ENCODE measurements around the gene MDFIC. TPM values are rescaled to one million over a fixed set of nuclear protein-coding genes. Genes with fewer than 3 reads are reported as not detected.

Gene MDFIC
- total RNA-seq, 1 experiment from 2014 or later: not detected

GRCh38 chr7:114890561-114890960 lies 31.3 kb upstream of the MDFIC start:
- H3K4me2 ChIP-seq (ENCODE audit: low read depth, low read length, poor library complexity, severe bottlenecking): no peak overlapping the region
- no peak overlapping the region for H3K27ac ChIP-seq (ENCODE audit: low read length)
- H3K4me1 ChIP-seq (ENCODE audit: low read length): no peaks in the 10 kb centered on the region
- no peaks in the 10 kb centered on the region for H3K79me2 ChIP-seq (ENCODE audit: low read length)
- H3K9ac ChIP-seq (ENCODE audit: low read length): no peak overlapping the region
- no peaks in the 10 kb centered on the region for H3K36me3 ChIP-seq (ENCODE audit: insufficient read depth, low read length)
- no peaks in the 10 kb centered on the region for H3K9me2 ChIP-seq (replicated peaks; ENCODE audit: insufficient read depth, low read length)
- H3K27me3 ChIP-seq (ENCODE audit: low read length): no peaks in the 10 kb centered on the region
- H3K9me3 ChIP-seq (ENCODE audit: low read length): no peaks in the 10 kb centered on the region; the same call in none of the 2 replicates
- H2AFZ ChIP-seq (ENCODE audit: low read length): no peak overlapping the region
- no peaks in the 10 kb centered on the region for H4K20me1 ChIP-seq (ENCODE audit: insufficient read depth, low read depth, low read length)
- DNase-seq: no peak
- no peak overlapping the region for H3K4me3 ChIP-seq (ENCODE audit: low read length)

DNA sequence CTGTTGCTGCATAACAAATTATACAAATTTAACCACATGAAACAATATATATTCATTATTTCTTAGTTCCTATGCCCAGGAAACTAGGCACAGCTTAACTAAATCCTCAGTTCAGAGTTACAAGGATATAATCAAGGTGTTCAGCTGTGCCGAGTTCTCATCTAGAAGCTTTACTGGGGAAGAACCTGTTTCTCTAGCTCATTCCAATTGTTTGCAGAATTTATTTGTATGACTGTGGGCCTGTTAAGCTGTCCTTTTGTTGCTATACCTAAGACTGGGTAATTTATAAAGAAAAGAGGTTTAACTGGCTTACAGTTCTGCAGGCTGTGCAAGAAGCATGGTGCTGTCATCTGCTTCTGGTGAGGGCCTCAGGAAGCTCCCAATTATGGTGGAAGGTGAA lies 21.8 kb upstream of the MDFIC start:
- H3K4me3 ChIP-seq (ENCODE audit: low read length): no peak overlapping the region
- H2AFZ ChIP-seq (ENCODE audit: low read length): no peak overlapping the region
- no peak overlapping the region for H3K4me2 ChIP-seq (ENCODE audit: low read depth, low read length, poor library complexity, severe bottlenecking)
- peaks cover 21% of the 10 kb centered on the region for H3K9me3 ChIP-seq (ENCODE audit: low read length)
- DNase-seq: no peak
- no peaks in the 10 kb centered on the region for H3K27me3 ChIP-seq (ENCODE audit: low read length)
- no peaks in the 10 kb centered on the region for H3K4me1 ChIP-seq (ENCODE audit: low read length)
- H3K9ac ChIP-seq (ENCODE audit: low read length): no peak overlapping the region
- H3K27ac ChIP-seq (ENCODE audit: low read length): no peak overlapping the region
- no peaks in the 10 kb centered on the region for H3K9me2 ChIP-seq (replicated peaks; ENCODE audit: insufficient read depth, low read length)
- no peaks in the 10 kb centered on the region for H3K36me3 ChIP-seq (ENCODE audit: insufficient read depth, low read length)
- H3K79me2 ChIP-seq (ENCODE audit: low read length): no peaks in the 10 kb centered on the region
- H4K20me1 ChIP-seq (ENCODE audit: insufficient read depth, low read depth, low read length): no peaks in the 10 kb centered on the region

DNA sequence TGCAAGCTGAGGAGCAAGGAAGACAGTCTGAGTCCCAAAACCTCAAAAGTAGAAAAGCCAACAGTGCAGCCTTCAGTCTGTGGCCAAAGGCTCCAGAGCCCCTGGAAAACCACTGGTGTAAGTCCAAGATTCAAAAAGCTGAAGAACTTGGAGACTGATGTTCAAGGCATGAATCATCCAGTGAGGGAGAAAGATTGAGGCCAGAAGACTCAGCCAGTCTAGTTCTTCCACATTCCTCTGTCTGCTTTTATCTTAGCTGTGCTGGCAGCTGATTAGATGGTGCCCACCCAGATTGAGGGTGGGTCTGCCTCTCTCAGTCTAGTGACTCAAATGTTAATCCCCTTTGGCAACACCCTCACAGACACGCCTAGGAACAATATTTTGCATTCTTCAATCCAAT lies 20.1 kb upstream of the MDFIC start:
- no peaks in the 10 kb centered on the region for H3K9me2 ChIP-seq (replicated peaks; ENCODE audit: insufficient read depth, low read length)
- no peaks in the 10 kb centered on the region for H3K27me3 ChIP-seq (ENCODE audit: low read length)
- no peak overlapping the region for H3K9ac ChIP-seq (ENCODE audit: low read length)
- no peak overlapping the region for H3K4me3 ChIP-seq (ENCODE audit: low read length)
- no peaks in the 10 kb centered on the region for H4K20me1 ChIP-seq (ENCODE audit: insufficient read depth, low read depth, low read length)
- no peaks in the 10 kb centered on the region for H3K79me2 ChIP-seq (ENCODE audit: low read length)
- H2AFZ ChIP-seq (ENCODE audit: low read length): no peak overlapping the region
- no peaks in the 10 kb centered on the region for H3K36me3 ChIP-seq (ENCODE audit: insufficient read depth, low read length)
- DNase-seq: no peak
- H3K27ac ChIP-seq (ENCODE audit: low read length): no peak overlapping the region
- no peak overlapping the region for H3K4me2 ChIP-seq (ENCODE audit: low read depth, low read length, poor library complexity, severe bottlenecking)
- H3K9me3 ChIP-seq (ENCODE audit: low read length): peaks cover 23% of the 10 kb centered on the region
- no peaks in the 10 kb centered on the region for H3K4me1 ChIP-seq (ENCODE audit: low read length)

GRCh38 chr7:114903131-114903530 lies 18.8 kb upstream of the MDFIC start:
- no peaks in the 10 kb centered on the region for H3K27me3 ChIP-seq (ENCODE audit: low read length)
- no peaks in the 10 kb centered on the region for H3K9me2 ChIP-seq (replicated peaks; ENCODE audit: insufficient read depth, low read length)
- H3K79me2 ChIP-seq (ENCODE audit: low read length): no peaks in the 10 kb centered on the region
- H3K4me1 ChIP-seq (ENCODE audit: low read length): no peaks in the 10 kb centered on the region
- H3K4me2 ChIP-seq (ENCODE audit: low read depth, low read length, poor library complexity, severe bottlenecking): no peak overlapping the region
- DNase-seq: no peak
- no peak overlapping the region for H3K9ac ChIP-seq (ENCODE audit: low read length)
- no peak overlapping the region for H3K27ac ChIP-seq (ENCODE audit: low read length)
- H3K36me3 ChIP-seq (ENCODE audit: insufficient read depth, low read length): no peaks in the 10 kb centered on the region
- no peak overlapping the region for H2AFZ ChIP-seq (ENCODE audit: low read length)
- H3K9me3 ChIP-seq (ENCODE audit: low read length): peaks cover 14% of the 10 kb centered on the region
- H3K4me3 ChIP-seq (ENCODE audit: low read length): no peak overlapping the region
- no peaks in the 10 kb centered on the region for H4K20me1 ChIP-seq (ENCODE audit: insufficient read depth, low read depth, low read length)

DNA sequence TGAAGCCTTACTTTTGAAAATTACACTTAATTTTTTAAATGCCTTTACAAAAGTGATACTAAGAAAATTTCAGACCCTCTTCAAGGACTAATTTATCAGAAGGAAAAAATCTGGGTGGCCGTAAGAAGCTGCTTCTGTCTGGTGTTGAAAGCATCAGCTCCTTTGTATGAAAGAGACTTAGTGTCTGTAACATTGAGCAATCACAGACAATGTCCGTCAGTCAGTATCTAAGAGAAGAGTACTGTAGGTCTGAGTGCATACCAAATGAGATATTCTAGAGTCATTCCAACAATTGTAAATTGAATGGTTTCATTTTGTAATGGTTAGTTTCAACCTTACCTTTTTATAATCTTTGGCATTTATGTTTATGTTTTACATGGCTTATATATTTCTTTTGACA lies 11.1 kb upstream of the MDFIC start:
- Histone ChIP-seq H3K36me3 (ENCODE audit: insufficient read depth, low read length) (no peaks in the 10 kb centered on the region), H3K27me3 (ENCODE audit: low read length) (no peaks in the 10 kb centered on the region), H3K4me3 (ENCODE audit: low read length) (no peak overlapping the region), H4K20me1 (ENCODE audit: insufficient read depth, low read depth, low read length) (no peaks in the 10 kb centered on the region), H2AFZ (ENCODE audit: low read length) (no peak overlapping the region), H3K4me1 (ENCODE audit: low read length) (no peaks in the 10 kb centered on the region), H3K9me2 (replicated peaks; ENCODE audit: insufficient read depth, low read length) (no peaks in the 10 kb centered on the region), H3K9me3 (ENCODE audit: low read length) (peaks cover 7% of the 10 kb centered on the region), H3K27ac (ENCODE audit: low read length) (no peak overlapping the region), H3K9ac (ENCODE audit: low read length) (no peak overlapping the region), H3K4me2 (ENCODE audit: low read depth, low read length, poor library complexity, severe bottlenecking) (no peak overlapping the region), H3K79me2 (ENCODE audit: low read length) (no peaks in the 10 kb centered on the region)
- no peak for DNase-seq

- no peak for DNase-seq
- Histone ChIP-seq H3K4me3 (ENCODE audit: low read length) (no peak overlapping the region), H3K27me3 (ENCODE audit: low read length) (no peaks in the 10 kb centered on the region), H3K79me2 (ENCODE audit: low read length) (no peaks in the 10 kb centered on the region), H3K9me2 (replicated peaks; ENCODE audit: insufficient read depth, low read length) (no peaks in the 10 kb centered on the region), H3K9ac (ENCODE audit: low read length) (no peak overlapping the region), H3K36me3 (ENCODE audit: insufficient read depth, low read length) (no peaks in the 10 kb centered on the region), H2AFZ (ENCODE audit: low read length) (no peak overlapping the region), H3K4me1 (ENCODE audit: low read length) (no peaks in the 10 kb centered on the region), H4K20me1 (ENCODE audit: insufficient read depth, low read depth, low read length) (no peaks in the 10 kb centered on the region), H3K9me3 (ENCODE audit: low read length) (peaks cover 6% of the 10 kb centered on the region), H3K27ac (ENCODE audit: low read length) (no peak overlapping the region), H3K4me2 (ENCODE audit: low read depth, low read length, poor library complexity, severe bottlenecking) (no peak overlapping the region)
Measured at GRCh38 chr7:114911411-114911810, 10.5 kb upstream of the MDFIC start.

DNA sequence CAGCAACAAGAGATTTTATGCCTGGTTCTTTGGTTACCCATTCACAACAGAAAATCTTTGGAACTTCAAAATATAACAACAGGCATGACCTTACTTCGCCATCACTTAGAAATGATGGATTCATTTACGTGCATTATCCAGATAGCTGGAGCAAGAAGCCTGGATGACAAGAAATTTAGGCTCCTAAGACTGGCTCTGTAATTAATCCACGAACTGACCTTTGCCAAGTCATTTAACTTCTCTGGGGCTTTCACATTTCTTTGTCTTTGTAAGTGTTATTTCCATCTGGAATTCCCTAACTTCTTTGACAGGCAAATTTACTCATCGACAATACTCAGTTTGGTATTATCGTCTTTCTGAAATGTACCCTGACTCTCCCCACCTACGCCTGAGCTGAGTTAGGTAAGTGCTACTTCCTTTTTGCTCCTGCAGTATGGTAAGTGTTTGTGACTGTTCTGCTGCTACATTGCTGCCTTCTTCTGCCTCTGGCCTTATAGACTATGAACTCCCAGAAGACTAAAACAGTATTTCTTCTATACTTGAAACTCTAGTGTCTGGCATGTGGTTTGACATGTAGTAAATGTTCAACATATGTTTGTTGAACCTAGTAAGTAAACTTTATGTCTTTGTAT lies 5.5 kb upstream of the MDFIC start:
- Histone ChIP-seq H3K79me2 (ENCODE audit: low read length) (no peaks in the 10 kb centered on the region), H3K9ac (ENCODE audit: low read length) (no peak overlapping the region), H3K9me2 (replicated peaks; ENCODE audit: insufficient read depth, low read length) (no peaks in the 10 kb centered on the region), H3K4me3 (ENCODE audit: low read length) (no peak overlapping the region), H3K27ac (ENCODE audit: low read length) (no peak overlapping the region), H4K20me1 (ENCODE audit: insufficient read depth, low read depth, low read length) (no peaks in the 10 kb centered on the region), H3K36me3 (ENCODE audit: insufficient read depth, low read length) (no peaks in the 10 kb centered on the region), H3K4me1 (ENCODE audit: low read length) (no peaks in the 10 kb centered on the region), H3K9me3 (ENCODE audit: low read length) (peaks cover 4% of the 10 kb centered on the region), H2AFZ (ENCODE audit: low read length) (no peak overlapping the region), H3K4me2 (ENCODE audit: low read depth, low read length, poor library complexity, severe bottlenecking) (no peak overlapping the region), H3K27me3 (ENCODE audit: low read length) (no peaks in the 10 kb centered on the region)
- DNase-seq: no peak

- no peak overlapping the region for H3K27ac ChIP-seq (ENCODE audit: low read length)
- no peak overlapping the region for H3K4me3 ChIP-seq (ENCODE audit: low read length)
- no peaks in the 10 kb centered on the region for H3K9me2 ChIP-seq (replicated peaks; ENCODE audit: insufficient read depth, low read length)
- no peaks in the 10 kb centered on the region for H4K20me1 ChIP-seq (ENCODE audit: insufficient read depth, low read depth, low read length)
- DNase-seq: no peak
- H3K79me2 ChIP-seq (ENCODE audit: low read length): no peaks in the 10 kb centered on the region
- H3K9ac ChIP-seq (ENCODE audit: low read length): no peak overlapping the region
- no peaks in the 10 kb centered on the region for H3K36me3 ChIP-seq (ENCODE audit: insufficient read depth, low read length)
- H3K9me3 ChIP-seq (ENCODE audit: low read length): peaks cover 4% of the 10 kb centered on the region
- H3K4me1 ChIP-seq (ENCODE audit: low read length): no peaks in the 10 kb centered on the region
- H3K4me2 ChIP-seq (ENCODE audit: low read depth, low read length, poor library complexity, severe bottlenecking): no peak overlapping the region
- H3K27me3 ChIP-seq (ENCODE audit: low read length): no peaks in the 10 kb centered on the region
- H2AFZ ChIP-seq (ENCODE audit: low read length): no peak overlapping the region
Measured at GRCh38 chr7:114917211-114917839, 4.6 kb upstream of the MDFIC start.
